Measurements from ENCODE around the gene MT2A. TPM values are rescaled to one million over a fixed set of nuclear protein-coding genes. Genes with fewer than 3 reads are reported as not detected.

MT2A gene
- total and polyA plus RNA-seq, 2 donors (not counting 1 experiment from before 2014, with no cell fraction given): 3.1 to 14.4 TPM

- H3K27ac Mint-ChIP-seq: no peak within 1 kb of the TSS
- H3K4me1 ChIP-seq (ENCODE audit: control insufficient read depth in 2 of 2, insufficient read depth in 2 of 2, low read length in 2 of 2): peaks cover 4 to 19% of the 10 kb centered on the region in 2 donors
These were observed 43.2 kb downstream of the MT2A start, which contains the start of gene MT1B for GRCh38 chr16:56651586-56651985. MT1B (plus strand) TSS chr16:56651886; CDS start chr16:56651954, 68 bp downstream.

More at GRCh38 chr16:56651586-56651985, 43.2 kb downstream of the MT2A start, which contains the start of gene MT1B:
- 85% methylated on average over 7 of the region's 7 CpGs for WGBS (ENCODE audit: insufficient coverage)
- ChIA-PET CTCF (interaction anchor here (2.8 kb wide), 1 partner anchor 8 kb away, joined by 8 read pairs; no protein-coding TSS in a partner anchor), POLR2A (no interaction called here)
- H3K27me3 Mint-ChIP-seq: peaks cover 24% of the 10 kb centered on the region
- intact Hi-C loops (cut with micrococcal nuclease): no loop called here
- Histone ChIP-seq H3K4me3 (ENCODE audit: control extremely low read depth in 1 of 5, extremely low read depth in 1 of 5, insufficient read depth in 1 of 5, low read depth in 2 of 5, low read length in 4 of 5) (no peak within 1 kb of the TSS), H3K27me3 (replicated peaks in 1 of 4; ENCODE audit: control extremely low read depth in 1 of 4, control insufficient read depth in 3 of 4, insufficient read depth in 4 of 4, low read length in 3 of 4) (peaks cover 0 to 23% (median 6%) of the 10 kb centered on the region in 4 experiments), H3K4me2 (replicated peaks; ENCODE audit: low read depth, low read length, poor library complexity, severe bottlenecking) (no peak within 1 kb of the TSS), H4K20me1 (ENCODE audit: control insufficient read depth, insufficient read depth, low read length, poor library complexity, severe bottlenecking) (no peaks in the 10 kb centered on the region), H3K79me2 (ENCODE audit: control insufficient read depth, insufficient read depth, low read length) (no peaks in the 10 kb centered on the region), H3K27ac (ENCODE audit: low read length in 2 of 2) (no peak within 1 kb of the TSS), H3K9me3 (ENCODE audit: control extremely low read depth in 1 of 3, control insufficient read depth in 2 of 3, insufficient read depth in 1 of 3, low read length in 2 of 3) (no peaks in the 10 kb centered on the region), H3K36me3 (replicated peaks in 1 of 2; ENCODE audit: control extremely low read depth in 1 of 2, control insufficient read depth in 1 of 2, extremely low read depth in 1 of 2, insufficient read depth in 2 of 2, low read length in 1 of 2) (no peaks in the 10 kb centered on the region), H2AFZ (ENCODE audit: insufficient read depth, low read depth, low read length, poor library complexity, severe bottlenecking) (no peak within 1 kb of the TSS), H3K9ac (ENCODE audit: low read length) (no peak within 1 kb of the TSS)
- H3K4me3 Mint-ChIP-seq: no peak within 1 kb of the TSS
- DNase-seq (no peak), ATAC-seq (ENCODE audit: low read depth) (no peak)
- H3K4me1 Mint-ChIP-seq: peaks cover 13% of the 10 kb centered on the region
- no peaks in the 10 kb centered on the region for H3K9me3 Mint-ChIP-seq (ENCODE audit: insufficient read depth)
- no peak for TF ChIP-seq EZH2 (IDR thresholded peaks at IDR 0.05; ENCODE audit: borderline replicate concordance, insufficient read depth, low read depth, low read length, poor library complexity, severe bottlenecking)
- TF ChIP-seq CTCF (IDR thresholded peaks at IDR 0.05): no peak
